CD14-positive monocyte (primary cell): ENCODE data around the gene TENT4A. TPM values are rescaled to one million over a fixed set of nuclear protein-coding genes. Genes with fewer than 3 reads are reported as not detected.

Experiments
- DNase-seq, 3 donors: peaks; one replicate each; pipeline ENCODE4 v3.0.0-alpha.2; 2011 to 2022
- H2AFZ ChIP-seq: 2 replicates; pipeline ENCODE4 v1.6.0; 2012; ENCODE audit warnings: mild to moderate bottlenecking, low read depth, low read length, inconsistent platforms; ENCODE audit not compliant: insufficient read depth, poor library complexity, severe bottlenecking
- H3K27ac ChIP-seq, 2 donors: 1 replicate in 1 of 2; 2 replicates in 1 of 2; pipeline ENCODE4 v1.5.1; 2012 to 2013; ENCODE audit warnings: low read length in 2 of 2, control low read depth in 1 of 2, inconsistent platforms in 1 of 2, low read depth in 1 of 2, mild to moderate bottlenecking in 1 of 2
- H3K27me3 ChIP-seq, 2 donors: one replicate each; pipeline versions ENCODE4 v1.6.0 to v1.6.1; 2011 to 2013; ENCODE audit warnings: low read length in 2 of 2; ENCODE audit not compliant: control insufficient read depth in 2 of 2, insufficient read depth in 2 of 2
- H3K36me3 ChIP-seq, 2 donors: replicated peaks in 1 of 2; 1 replicate in 1 of 2; 2 replicates in 1 of 2; pipeline versions ENCODE4 v1.5.1 to v1.6.1; 2012 to 2013; ENCODE audit warnings: low read length in 2 of 2, control low read depth in 1 of 2, inconsistent platforms in 1 of 2, mild to moderate bottlenecking in 1 of 2; ENCODE audit not compliant: insufficient read depth in 2 of 2, control insufficient read depth in 1 of 2
- H3K4me1 ChIP-seq, 2 donors: 1 replicate in 1 of 2; 2 replicates in 1 of 2; pipeline versions ENCODE4 v1.5.1 to v1.6.1; 2012 to 2013; ENCODE audit warnings: low read length in 2 of 2, control low read depth in 1 of 2, inconsistent platforms in 1 of 2, mild to moderate bottlenecking in 1 of 2, moderate library complexity in 1 of 2; ENCODE audit not compliant: insufficient read depth in 2 of 2, control insufficient read depth in 1 of 2
- H3K4me2 ChIP-seq: replicated peaks from 2 replicates; pipeline ENCODE3; 2012; ENCODE audit warnings: low read length, moderate library complexity, mild to moderate bottlenecking; ENCODE audit not compliant: poor library complexity, severe bottlenecking; ENCODE audit errors: extremely low read depth
- H3K4me3 ChIP-seq, 3 experiments: fragments of 200-600 bp in 1 of 3; sonication (generic) in 1 of 3; replicated peaks in 1 of 3; 1 replicate in 2 of 3; 2 replicates in 1 of 3; pipeline ENCODE4 v1.5.1; 2011 to 2013; ENCODE audit warnings: low read length in 3 of 3, mild to moderate bottlenecking in 3 of 3, control low read depth in 2 of 3, low read depth in 2 of 3, inconsistent platforms in 1 of 3, moderate library complexity in 1 of 3
- H3K79me2 ChIP-seq: 2 replicates; pipeline ENCODE4 v1.6.0; 2012; ENCODE audit warnings: mild to moderate bottlenecking, control low read depth, inconsistent platforms, low read length, moderate library complexity; ENCODE audit not compliant: insufficient read depth
- H3K9ac ChIP-seq: 2 replicates; pipeline ENCODE4 v1.6.0; 2017; ENCODE audit warnings: low read length, mild to moderate bottlenecking; ENCODE audit not compliant: insufficient read depth, poor library complexity, severe bottlenecking
- H3K9me3 ChIP-seq, 2 donors: replicated peaks in 1 of 2; 1 replicate in 1 of 2; 2 replicates in 1 of 2; pipeline versions ENCODE4 v1.5.1 to v1.6.1; 2012 to 2013; ENCODE audit warnings: low read length in 2 of 2, control low read depth in 1 of 2; ENCODE audit not compliant: control insufficient read depth in 1 of 2, insufficient read depth in 1 of 2
- H4K20me1 ChIP-seq: 2 replicates; pipeline ENCODE4 v1.6.0; 2012; ENCODE audit warnings: mild to moderate bottlenecking, low read length, control low read depth, moderate library complexity; ENCODE audit not compliant: insufficient read depth
- H3K27ac Mint-ChIP-seq, 7 donors: one replicate each; pipeline ENCODE4 v1.8.0; 2020; ENCODE audit warnings: mild to moderate bottlenecking in 7 of 7, mixed read lengths in 7 of 7, moderate library complexity in 6 of 7, inconsistent platforms in 2 of 7
- H3K27me3 Mint-ChIP-seq, 3 donors: one replicate each; pipeline ENCODE4 v1.8.0; 2021 to 2022; ENCODE audit warnings: low read depth in 3 of 3, mild to moderate bottlenecking in 3 of 3, mixed read lengths in 3 of 3, moderate library complexity in 3 of 3, inconsistent platforms in 1 of 3
- H3K36me3 Mint-ChIP-seq, 2 donors: one replicate each; pipeline ENCODE4 v1.8.0; 2020; ENCODE audit warnings: mixed read lengths in 2 of 2, inconsistent platforms in 1 of 2, mild to moderate bottlenecking in 1 of 2
- H3K4me1 Mint-ChIP-seq: one replicate; pipeline ENCODE4 v1.8.0; 2020; ENCODE audit warnings: mild to moderate bottlenecking, mixed read lengths
- H3K4me3 Mint-ChIP-seq, 2 donors: one replicate each; pipeline ENCODE4 v1.8.0; 2020; ENCODE audit warnings: mild to moderate bottlenecking in 2 of 2, mixed read lengths in 2 of 2, moderate library complexity in 1 of 2
- H3K9me3 Mint-ChIP-seq, 7 donors: one replicate each; pipeline ENCODE4 v1.8.0; 2020 to 2022; ENCODE audit warnings: mixed read lengths in 7 of 7, mild to moderate bottlenecking in 6 of 7, moderate library complexity in 6 of 7, inconsistent platforms in 2 of 7
- WGBS: methylation state at CpG from one replicate; pipeline ENCODE4 v1.1.5; 2013; ENCODE audit warnings: missing lambda C conversion rate; ENCODE audit not compliant: insufficient coverage; 5-methylcytosine and 5-hydroxymethylcytosine counted together
- intact Hi-C, 2 donors: fragments of 100-400 bp; cut with micrococcal nuclease; formaldehyde crosslinking; loops; one replicate each; pipeline versions ENCODE4 v1.15.0 to v1.15.1; 2023
- polyA plus RNA-seq, 3 donors: library from polyadenylated mRNA; depleted of rRNA in 1 of 3; unstranded in 2 of 3; stranded (reverse) in 1 of 3; fragments of 300-500 nt in 2 of 3; fragments of >200 nt in 1 of 3; fragmentation: Illumina TruSeq in 2 of 3; gene quantifications; 1 replicate in 2 of 3; 2 replicates in 1 of 3; pipeline ENCODE4 v1.2.3, GENCODE V29; 2012 to 2021
- TF ChIP-seq, protein P1 (sequence below): fragments of 200-600 bp; IDR thresholded peaks from one replicate; pipeline ENCODE4 v1.8.0; 2022; ENCODE audit warnings: antibody characterized with exemption, mild to moderate bottlenecking

The TENT4A gene
- polyA plus RNA-seq, 3 donors: 0.17 to 15.6 (median 0.44) TPM

DNA sequence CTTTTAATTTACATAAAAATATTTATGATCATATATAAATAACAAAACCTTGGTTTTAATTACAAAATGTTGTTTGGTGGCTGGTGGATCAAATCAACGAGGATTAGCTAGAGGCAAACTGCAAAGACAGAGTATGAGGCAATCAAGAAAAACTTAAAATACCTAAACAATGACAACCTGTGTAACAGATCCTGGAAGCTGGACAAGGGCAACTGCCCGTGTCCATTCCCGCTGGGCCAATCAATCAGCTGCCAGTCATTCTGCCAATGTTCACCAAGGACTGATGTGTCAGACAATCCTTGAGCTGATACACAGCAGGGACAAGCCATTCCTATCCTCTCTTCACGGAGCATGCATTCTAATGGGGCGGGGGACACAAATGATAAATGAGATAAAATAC lies 3.2 kb upstream of the TENT4A start:
- H3K36me3 Mint-ChIP-seq: no peaks in the 10 kb centered on the region
- Histone ChIP-seq H3K4me1 (peaks cover 18 to 25% of the 10 kb centered on the region in 2 donors), H3K4me3 (no peak overlapping the region), H3K27me3 (no peaks in the 10 kb centered on the region), H3K79me2 (peaks cover 6% of the 10 kb centered on the region), H3K9ac (no peak overlapping the region), H3K27ac (no peak overlapping the region), H3K4me2 (no peak overlapping the region), H2AFZ (no peak overlapping the region), H3K36me3 (no peaks in the 10 kb centered on the region), H3K9me3 (no peaks in the 10 kb centered on the region), H4K20me1 (peaks cover 4% of the 10 kb centered on the region)
- H3K27ac Mint-ChIP-seq: no peak overlapping the region
- peaks cover 3 to 15% (median 11%) of the 10 kb centered on the region in 3 donors for H3K27me3 Mint-ChIP-seq
- TF ChIP-seq, protein P1, sequence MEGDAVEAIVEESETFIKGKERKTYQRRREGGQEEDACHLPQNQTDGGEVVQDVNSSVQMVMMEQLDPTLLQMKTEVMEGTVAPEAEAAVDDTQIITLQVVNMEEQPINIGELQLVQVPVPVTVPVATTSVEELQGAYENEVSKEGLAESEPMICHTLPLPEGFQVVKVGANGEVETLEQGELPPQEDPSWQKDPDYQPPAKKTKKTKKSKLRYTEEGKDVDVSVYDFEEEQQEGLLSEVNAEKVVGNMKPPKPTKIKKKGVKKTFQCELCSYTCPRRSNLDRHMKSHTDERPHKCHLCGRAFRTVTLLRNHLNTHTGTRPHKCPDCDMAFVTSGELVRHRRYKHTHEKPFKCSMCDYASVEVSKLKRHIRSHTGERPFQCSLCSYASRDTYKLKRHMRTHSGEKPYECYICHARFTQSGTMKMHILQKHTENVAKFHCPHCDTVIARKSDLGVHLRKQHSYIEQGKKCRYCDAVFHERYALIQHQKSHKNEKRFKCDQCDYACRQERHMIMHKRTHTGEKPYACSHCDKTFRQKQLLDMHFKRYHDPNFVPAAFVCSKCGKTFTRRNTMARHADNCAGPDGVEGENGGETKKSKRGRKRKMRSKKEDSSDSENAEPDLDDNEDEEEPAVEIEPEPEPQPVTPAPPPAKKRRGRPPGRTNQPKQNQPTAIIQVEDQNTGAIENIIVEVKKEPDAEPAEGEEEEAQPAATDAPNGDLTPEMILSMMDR: no peak
- DNase-seq: no peak
- H3K9me3 Mint-ChIP-seq: peaks cover 0 to 6% (median 0%) of the 10 kb centered on the region in 7 donors
- WGBS: 98% methylated on average over 4 of the region's 5 CpGs
- H3K4me1 Mint-ChIP-seq: peaks cover 31% of the 10 kb centered on the region
- H3K4me3 Mint-ChIP-seq: no peak overlapping the region
- intact Hi-C loops: loop anchor here in 1 of 2 donors (5.0 kb wide), 1 partner anchor 1288 kb away; the partner anchor contains the start of gene ICE1

DNA sequence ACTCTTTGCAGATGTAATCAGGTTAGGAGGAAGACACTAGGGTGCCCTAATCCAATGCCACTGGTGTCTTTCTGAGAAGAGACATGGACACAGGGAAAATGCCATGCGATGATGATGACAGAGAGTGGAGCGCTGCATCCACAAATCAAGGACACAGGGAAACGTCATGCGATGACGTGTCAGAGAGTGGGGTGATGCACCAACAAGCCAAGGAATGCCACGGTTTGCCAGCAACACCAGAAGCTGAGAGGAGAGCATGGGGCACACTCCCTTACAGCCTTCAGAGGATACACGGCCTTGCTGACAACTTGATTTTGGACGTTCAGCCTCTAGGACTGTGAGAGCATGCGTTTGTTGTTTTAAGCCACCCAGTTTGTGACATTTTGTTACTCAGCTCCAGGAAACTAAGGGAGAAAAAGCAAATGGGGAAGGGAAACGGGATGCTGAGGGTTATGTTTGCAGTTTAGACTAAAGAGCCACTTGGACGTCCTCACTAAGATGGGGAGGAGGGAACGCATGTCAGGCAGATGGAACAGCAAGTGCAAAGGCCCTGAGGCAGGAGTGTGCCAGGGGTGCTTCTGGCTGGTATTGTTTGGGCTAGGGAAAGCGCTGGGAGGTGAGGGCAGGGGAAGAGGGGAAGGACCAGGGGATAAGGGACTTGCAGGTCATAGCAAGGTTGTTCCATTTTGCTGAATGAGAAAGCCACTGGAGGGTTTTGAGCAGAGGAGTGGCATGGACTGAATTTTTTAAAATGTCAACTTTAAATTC lies 2.5 kb upstream of the TENT4A start:
- H3K4me3 ChIP-seq: no peak overlapping the region
- H3K4me1 ChIP-seq: peaks cover 21 to 25% of the 10 kb centered on the region in 2 donors
- Mint-ChIP-seq H3K4me1 (peaks cover 31% of the 10 kb centered on the region), H3K27ac (peak overlapping the region in 1 of 7 donors; percentile 86), H3K27me3 (peaks cover 3 to 12% (median 11%) of the 10 kb centered on the region in 3 donors), H3K4me3 (peak overlapping the region in 1 of 2 donors; percentile 13), H3K36me3 (no peaks in the 10 kb centered on the region), H3K9me3 (peaks cover 0 to 6% (median 0%) of the 10 kb centered on the region in 7 donors)
- H3K36me3 ChIP-seq: no peaks in the 10 kb centered on the region
- no peak overlapping the region for H3K4me2 ChIP-seq
- H3K27ac ChIP-seq: no peak overlapping the region
- H3K9ac ChIP-seq: no peak overlapping the region
- intact Hi-C loops: loop anchor here in 1 of 2 donors (5.0 kb wide), 1 partner anchor 1288 kb away; the partner anchor contains the start of gene ICE1
- no peak overlapping the region for H2AFZ ChIP-seq
- no peaks in the 10 kb centered on the region for H3K27me3 ChIP-seq
- TF ChIP-seq, protein P1: no peak
- WGBS: 88% methylated on average over 13 of the region's 13 CpGs
- H3K9me3 ChIP-seq: no peaks in the 10 kb centered on the region
- peaks cover 13% of the 10 kb centered on the region for H3K79me2 ChIP-seq
- DNase-seq: no peak
- H4K20me1 ChIP-seq: peaks cover 11% of the 10 kb centered on the region
